Measurements from ENCODE around the gene THUMPD3. TPM values are rescaled to one million over a fixed set of nuclear protein-coding genes. Genes with fewer than 3 reads are reported as not detected.

Gene THUMPD3
- polyA plus RNA-seq, 1 experiment: 49.8 TPM

GRCh38 chr3:9395570-9396300 lies 32.9 kb downstream of the THUMPD3 start:
- Histone ChIP-seq H3K4me3 (ENCODE audit: low read depth, low read length) (peak overlapping the region; percentile 70), H3K27me3 (ENCODE audit: control insufficient read depth, insufficient read depth, low read length) (no peaks in the 10 kb centered on the region), H3K27ac (ENCODE audit: low read depth, low read length) (peak overlapping the region; percentile 98), H3K9me3 (ENCODE audit: control insufficient read depth, insufficient read depth, low read length) (no peaks in the 10 kb centered on the region)
- DNase-seq (ENCODE audit: low read depth, low spot score): no peak
- CTCF ChIA-PET: interaction anchor here (0.6 to 1.7 kb wide), 4 partner anchors 28 to 108 kb away, joined by 3 to 9 read pairs (median 3); no protein-coding TSS in a partner anchor
- POLR2A ChIA-PET: interaction anchor here (0.5 to 4.1 kb wide), 13 partner anchors 9 to 57 kb away, joined by 3 to 57 read pairs (median 7); partner anchors contain the start of gene THUMPD3
- no peak for TF ChIP-seq CTCF (IDR thresholded peaks at IDR 0.05; ENCODE audit: low read depth, low read length)

DNA sequence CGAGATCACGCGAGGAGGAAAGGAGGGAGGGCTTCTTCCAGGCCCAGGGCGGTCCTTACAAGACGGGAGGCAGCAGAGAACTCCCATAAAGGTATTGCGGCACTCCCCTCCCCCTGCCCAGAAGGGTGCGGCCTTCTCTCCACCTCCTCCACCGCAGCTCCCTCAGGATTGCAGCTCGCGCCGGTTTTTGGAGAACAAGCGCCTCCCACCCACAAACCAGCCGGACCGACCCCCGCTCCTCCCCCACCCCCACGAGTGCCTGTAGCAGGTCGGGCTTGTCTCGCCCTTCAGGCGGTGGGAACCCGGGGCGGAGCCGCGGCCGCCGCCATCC lies 33.4 kb downstream of the THUMPD3 start:
- H3K27ac ChIP-seq (ENCODE audit: low read depth, low read length): peak overlapping the region; percentile 98
- H3K9me3 ChIP-seq (ENCODE audit: control insufficient read depth, insufficient read depth, low read length): no peaks in the 10 kb centered on the region
- peak; percentile 93 for DNase-seq (ENCODE audit: low read depth, low spot score)
- POLR2A ChIA-PET: interaction anchor here (0.7 to 4.1 kb wide), 25 partner anchors 8 to 895 kb away, joined by 3 to 57 read pairs (median 5); partner anchors contain the start of genes LMCD1, MTMR14 and THUMPD3
- no peaks in the 10 kb centered on the region for H3K27me3 ChIP-seq (ENCODE audit: control insufficient read depth, insufficient read depth, low read length)
- peak overlapping the region; percentile 70 for H3K4me3 ChIP-seq (ENCODE audit: low read depth, low read length)
- no peak for TF ChIP-seq CTCF (IDR thresholded peaks at IDR 0.05; ENCODE audit: low read depth, low read length)
- CTCF ChIA-PET: interaction anchor here (0.6 to 1.7 kb wide), 2 partner anchors 28 to 46 kb away, joined by 3 to 9 read pairs; no protein-coding TSS in a partner anchor

GRCh38 chr3:9396632-9397331 lies 33.9 kb downstream of the THUMPD3 start:
- Histone ChIP-seq H3K27me3 (ENCODE audit: control insufficient read depth, insufficient read depth, low read length) (no peaks in the 10 kb centered on the region), H3K27ac (ENCODE audit: low read depth, low read length) (peak overlapping the region; percentile 98), H3K9me3 (ENCODE audit: control insufficient read depth, insufficient read depth, low read length) (no peaks in the 10 kb centered on the region), H3K4me3 (ENCODE audit: low read depth, low read length) (peak overlapping the region; percentile 70)
- ChIA-PET POLR2A (interaction anchor here (0.7 to 4.1 kb wide), 25 partner anchors 8 to 895 kb away, joined by 3 to 57 read pairs (median 6); partner anchors contain the start of genes LMCD1, MTMR14, OGG1 and THUMPD3), CTCF (interaction anchor here (0.6 to 1.7 kb wide), 2 partner anchors 11 to 27 kb away, joined by 5 to 9 read pairs; no protein-coding TSS in a partner anchor)
- TF ChIP-seq CTCF (IDR thresholded peaks at IDR 0.05; ENCODE audit: low read depth, low read length): no peak
- DNase-seq (ENCODE audit: low read depth, low spot score): peak; percentile 100

DNA sequence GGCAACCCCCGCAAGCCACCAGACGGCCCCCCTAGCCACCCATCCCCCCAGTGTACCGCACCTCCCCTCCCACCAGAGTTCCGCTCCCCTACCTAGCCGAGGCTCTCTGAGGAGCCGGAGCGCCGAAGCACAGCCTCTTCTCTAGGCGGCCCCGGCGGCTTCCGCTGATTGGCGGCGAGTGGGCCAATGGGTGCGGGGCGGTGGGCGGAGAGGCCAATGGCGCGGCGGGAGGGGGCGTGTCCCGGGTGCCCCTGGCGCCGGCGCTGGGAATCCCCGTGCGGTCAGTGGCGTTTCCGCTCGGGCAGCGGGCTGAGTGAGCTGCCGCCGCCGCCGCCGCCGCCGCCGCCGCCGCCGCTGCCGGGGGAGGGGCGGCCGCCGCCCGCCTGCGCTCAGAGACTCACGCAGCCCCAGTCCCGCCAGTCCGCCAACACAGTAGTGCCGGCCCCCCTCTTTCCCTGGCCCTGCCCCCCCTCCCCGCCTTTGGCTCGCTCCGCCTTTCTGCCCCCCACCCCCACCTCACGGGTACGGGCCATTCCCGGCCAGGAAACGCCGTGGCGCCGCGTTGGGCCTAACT lies 34.6 kb downstream of the THUMPD3 start, which contains the start of gene SETD5:
Gene SETD5 (plus strand): TSS at position 284 of the 574 bp plus-strand sequence. CDS start 31,324 bp downstream, outside the sequence.
- Histone ChIP-seq H3K27ac (ENCODE audit: low read depth, low read length) (peak within 1 kb of the TSS; percentile 99), H3K9me3 (ENCODE audit: control insufficient read depth, insufficient read depth, low read length) (no peaks in the 10 kb centered on the region), H3K4me3 (ENCODE audit: low read depth, low read length) (peak within 1 kb of the TSS; percentile 97), H3K27me3 (ENCODE audit: control insufficient read depth, insufficient read depth, low read length) (no peaks in the 10 kb centered on the region)
- peak; percentile 91 for DNase-seq (ENCODE audit: low read depth, low spot score)
- ChIA-PET CTCF (interaction anchor here (0.6 kb wide), 1 partner anchor 10 kb away, joined by 5 read pairs; no protein-coding TSS in a partner anchor), POLR2A (interaction anchor here (0.7 to 4.1 kb wide), 21 partner anchors 8 to 1140 kb away, joined by 3 to 57 read pairs (median 6); partner anchors contain the start of genes LMCD1, MTMR14, OGG1 and THUMPD3)
- TF ChIP-seq CTCF (IDR thresholded peaks at IDR 0.05; ENCODE audit: low read depth, low read length): no peak
